MM.1S (cell line): ENCODE data around the gene AMBRA1.

Source experiments
- EZH2 ChIP-seq: fragments of 300-600 bp; sonication (generic); optimal IDR thresholded peaks from 2 replicates; pipeline ENCODE3; 2017; ENCODE audit warnings: low read depth, mild to moderate bottlenecking, antibody characterized with exemption, low read length, mixed read lengths
- EZH2phosphoT487 ChIP-seq: fragments of 300-600 bp; sonication (generic); IDR thresholded peaks from 2 replicates; pipeline ENCODE4 v1.6.1; 2018; ENCODE audit warnings: antibody characterized with exemption, low read length
- TF ChIP-seq, protein P1 (sequence below): fragments of 300-600 bp; sonication (generic); IDR thresholded peaks from 2 replicates; pipeline ENCODE4 v1.5.1; 2016; ENCODE audit warnings: antibody characterized with exemption, low read length, mixed read lengths

GRCh38 chr11:46421257-46421880 is 172.5 kb downstream of the AMBRA1 start:
- TF ChIP-seq EZH2, result no peak
- TF ChIP-seq, protein P1, sequence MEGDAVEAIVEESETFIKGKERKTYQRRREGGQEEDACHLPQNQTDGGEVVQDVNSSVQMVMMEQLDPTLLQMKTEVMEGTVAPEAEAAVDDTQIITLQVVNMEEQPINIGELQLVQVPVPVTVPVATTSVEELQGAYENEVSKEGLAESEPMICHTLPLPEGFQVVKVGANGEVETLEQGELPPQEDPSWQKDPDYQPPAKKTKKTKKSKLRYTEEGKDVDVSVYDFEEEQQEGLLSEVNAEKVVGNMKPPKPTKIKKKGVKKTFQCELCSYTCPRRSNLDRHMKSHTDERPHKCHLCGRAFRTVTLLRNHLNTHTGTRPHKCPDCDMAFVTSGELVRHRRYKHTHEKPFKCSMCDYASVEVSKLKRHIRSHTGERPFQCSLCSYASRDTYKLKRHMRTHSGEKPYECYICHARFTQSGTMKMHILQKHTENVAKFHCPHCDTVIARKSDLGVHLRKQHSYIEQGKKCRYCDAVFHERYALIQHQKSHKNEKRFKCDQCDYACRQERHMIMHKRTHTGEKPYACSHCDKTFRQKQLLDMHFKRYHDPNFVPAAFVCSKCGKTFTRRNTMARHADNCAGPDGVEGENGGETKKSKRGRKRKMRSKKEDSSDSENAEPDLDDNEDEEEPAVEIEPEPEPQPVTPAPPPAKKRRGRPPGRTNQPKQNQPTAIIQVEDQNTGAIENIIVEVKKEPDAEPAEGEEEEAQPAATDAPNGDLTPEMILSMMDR, result no peak
- no peak for TF ChIP-seq EZH2phosphoT487
